B cell (primary cell): ENCODE results near the gene EIF5. TPM values are rescaled to one million over a fixed set of nuclear protein-coding genes. Genes with fewer than 3 reads are reported as not detected.

Experiments used
- ATAC-seq: fragments of 200-7000 bp; cut with Tn5 transposase; one replicate; pipeline ENCODE4 v1.10.0; 2021; ENCODE audit warnings: low read depth, mild to moderate bottlenecking, moderate number of reproducible peaks, moderate library complexity
- CTCF ChIA-PET: fragments of 350-600 bp; sonication (Branson Sonifier 250); formaldehyde crosslinking; loops from one replicate; lab custom pipeline; 2021; ENCODE audit warnings: antibody characterized with exemption, inconsistent platforms; lab: Charles Lee
- POLR2A ChIA-PET: fragments of 350-600 bp; sonication (Branson Sonifier 250); formaldehyde crosslinking; loops from one replicate; lab custom pipeline; 2021; ENCODE audit warnings: antibody characterized with exemption; lab: Charles Lee
- DNase-seq: peaks from one replicate; pipeline ENCODE4 v3.0.0; 2013
- H2AFZ ChIP-seq: 2 replicates; pipeline ENCODE4 v1.6.1; 2012; ENCODE audit warnings: mild to moderate bottlenecking, low read depth, low read length; ENCODE audit not compliant: insufficient read depth, poor library complexity, severe bottlenecking
- H3K27ac ChIP-seq, 2 donors: 1 replicate in 1 of 2; 2 replicates in 1 of 2; pipeline ENCODE4 v1.5.1; 2012 to 2013; ENCODE audit warnings: low read length in 2 of 2, mild to moderate bottlenecking in 2 of 2, moderate library complexity in 1 of 2
- H3K27me3 ChIP-seq, 4 experiments: fragments of 200-600 bp in 1 of 4; sonication (generic) in 1 of 4; replicated peaks in 1 of 4; 1 replicate in 2 of 4; 2 replicates in 2 of 4; pipeline versions ENCODE4 v1.6.1 to v1.7.0; 2013 to 2016; ENCODE audit warnings: low read length in 3 of 4, mild to moderate bottlenecking in 2 of 4, mixed read lengths in 1 of 4, moderate library complexity in 1 of 4; ENCODE audit not compliant: insufficient read depth in 4 of 4, control insufficient read depth in 3 of 4; ENCODE audit errors: control extremely low read depth in 1 of 4
- H3K36me3 ChIP-seq, 2 experiments: replicated peaks in 1 of 2; 1 replicate in 1 of 2; 2 replicates in 1 of 2; pipeline versions ENCODE4 v1.6.1 to v1.7.1; 2013; ENCODE audit warnings: low read length in 1 of 2; ENCODE audit not compliant: insufficient read depth in 2 of 2, control insufficient read depth in 1 of 2; ENCODE audit errors: control extremely low read depth in 1 of 2, extremely low read depth in 1 of 2
- H3K4me1 ChIP-seq, 2 donors: fragments of 200-600 bp in 1 of 2; sonication (generic) in 1 of 2; 1 replicate in 1 of 2; 2 replicates in 1 of 2; pipeline versions ENCODE4 v1.5.1 to v1.6.1; 2013 to 2017; ENCODE audit warnings: low read length in 2 of 2; ENCODE audit not compliant: control insufficient read depth in 2 of 2, insufficient read depth in 2 of 2
- H3K4me2 ChIP-seq: replicated peaks from 2 replicates; pipeline ENCODE3; 2012; ENCODE audit warnings: mild to moderate bottlenecking, low read depth, low read length; ENCODE audit not compliant: poor library complexity, severe bottlenecking
- H3K4me3 ChIP-seq, 5 experiments: fragments of 200-600 bp in 1 of 5; sonication (generic) in 1 of 5; 1 replicate in 3 of 5; 2 replicates in 2 of 5; pipeline versions ENCODE4 v1.5.1 to v1.7.0; 2011 to 2016; ENCODE audit warnings: low read length in 4 of 5, mild to moderate bottlenecking in 4 of 5, low read depth in 2 of 5, control low read depth in 1 of 5, moderate library complexity in 1 of 5; ENCODE audit not compliant: insufficient read depth in 1 of 5; ENCODE audit errors: control extremely low read depth in 1 of 5, extremely low read depth in 1 of 5
- H3K79me2 ChIP-seq: fragments of 200-600 bp; sonication (generic); one replicate; pipeline ENCODE4 v1.6.0; 2016; ENCODE audit warnings: low read length; ENCODE audit not compliant: control insufficient read depth, insufficient read depth
- H3K9ac ChIP-seq: fragments of 200-600 bp; sonication (generic); 2 replicates; pipeline ENCODE4 v1.6.1; 2017; ENCODE audit warnings: mild to moderate bottlenecking, low read length, moderate library complexity
- H3K9me3 ChIP-seq, 3 donors: one replicate each; pipeline versions ENCODE4 v1.6.1 to v1.7.1; 2013; ENCODE audit warnings: low read length in 2 of 3; ENCODE audit not compliant: control insufficient read depth in 2 of 3, insufficient read depth in 1 of 3; ENCODE audit errors: control extremely low read depth in 1 of 3
- H4K20me1 ChIP-seq: 2 replicates; pipeline ENCODE4 v1.6.0; 2012; ENCODE audit warnings: mild to moderate bottlenecking, low read length; ENCODE audit not compliant: insufficient read depth, control insufficient read depth, poor library complexity, severe bottlenecking
- H3K27ac Mint-ChIP-seq: one replicate; pipeline ENCODE4 v1.8.0; 2021; ENCODE audit warnings: mixed read lengths
- H3K27me3 Mint-ChIP-seq: one replicate; pipeline ENCODE4 v1.8.0; 2021; ENCODE audit warnings: mixed read lengths
- H3K4me1 Mint-ChIP-seq: one replicate; pipeline ENCODE4 v1.8.0; 2021; ENCODE audit warnings: mixed read lengths
- H3K4me3 Mint-ChIP-seq: one replicate; pipeline ENCODE4 v1.8.0; 2021; ENCODE audit warnings: mixed read lengths
- H3K9me3 Mint-ChIP-seq: one replicate; pipeline ENCODE4 v1.8.0; 2022; ENCODE audit warnings: mixed read lengths; ENCODE audit not compliant: insufficient read depth
- EZH2 ChIP-seq: IDR thresholded peaks from 2 replicates; pipeline ENCODE4 v1.6.1; 2012; ENCODE audit warnings: borderline replicate concordance, low read depth, mild to moderate bottlenecking, moderate library complexity, low read length; ENCODE audit not compliant: insufficient read depth, poor library complexity, severe bottlenecking
- WGBS: methylation state at CpG from one replicate; pipeline ENCODE4 v1.1.5; 2013; ENCODE audit warnings: missing lambda C conversion rate; ENCODE audit not compliant: insufficient coverage; 5-methylcytosine and 5-hydroxymethylcytosine counted together
- intact Hi-C: fragments of 100-400 bp; cut with micrococcal nuclease; formaldehyde crosslinking; loops from one replicate; pipeline ENCODE4 v1.10.0; 2022
- polyA plus RNA-seq: library from polyadenylated mRNA; depleted of rRNA; stranded (reverse); fragments of >200 nt; gene quantifications from 2 replicates; pipeline ENCODE4 v1.2.3, GENCODE V29; 2012
- total RNA-seq, 2 donors: library from RNA; stranded (reverse); fragments of 120-200 nt in 1 of 2; gene quantifications; 1 replicate in 1 of 2; 2 replicates in 1 of 2; pipeline versions ENCODE4 v1.2.3 to v1.2.4, GENCODE V29; 2013 to 2022
- TF ChIP-seq, protein P1 (sequence below): fragments of 200-600 bp; IDR thresholded peaks from one replicate; pipeline ENCODE4 v1.8.0; 2022; ENCODE audit warnings: antibody characterized with exemption, mild to moderate bottlenecking

EIF5 gene
- total and polyA plus RNA-seq, 2 donors (not counting 1 experiment from before 2014, with no cell fraction given) = 206 to 314 TPM

DNA sequence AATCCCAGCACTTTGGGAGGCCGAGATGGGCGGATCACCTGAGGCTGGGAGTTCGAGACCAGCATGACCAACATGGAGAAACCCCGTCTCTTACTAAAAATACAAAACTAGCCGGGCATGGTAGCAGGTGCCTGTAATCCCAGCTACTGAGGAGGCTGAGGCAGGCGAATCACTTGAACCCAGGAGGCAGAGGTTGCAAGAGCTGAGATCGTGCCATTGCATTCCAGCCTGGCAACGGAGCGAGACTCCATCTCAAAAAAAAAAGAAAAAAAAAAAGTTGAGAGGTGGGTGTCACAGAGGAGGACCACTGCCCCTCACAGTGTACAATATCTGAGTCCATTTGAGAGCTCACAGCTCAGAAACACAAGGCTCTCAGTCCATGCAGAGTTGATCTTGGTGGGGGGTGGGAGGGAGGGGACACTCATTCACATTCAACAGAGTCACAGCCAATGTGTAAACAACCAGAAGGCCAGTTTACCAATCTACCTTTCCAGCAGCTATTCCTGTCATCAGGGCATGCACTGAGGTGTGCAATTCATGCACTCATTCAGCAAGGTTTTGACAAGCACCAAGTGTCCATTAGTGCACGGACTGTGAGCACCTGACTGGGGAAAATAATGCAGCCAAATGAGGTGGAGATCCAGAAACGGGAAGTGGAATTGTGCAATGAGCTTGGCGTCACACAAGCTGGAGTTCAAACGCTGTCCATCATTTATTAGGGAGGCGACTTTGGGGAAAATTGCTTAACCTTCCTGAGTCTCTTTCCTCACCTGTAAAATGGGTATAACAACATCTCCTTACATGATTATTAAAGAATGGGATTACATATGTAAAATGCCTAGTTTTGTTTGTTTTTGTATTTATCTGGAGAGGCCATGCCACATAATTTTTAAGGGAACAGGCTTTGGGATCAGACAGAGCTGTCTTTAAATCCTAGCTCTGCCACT lies 4.4 kb upstream of the EIF5 start:
- DNase-seq = no peak
- peaks cover under 1% of the 10 kb centered on the region for H3K79me2 ChIP-seq
- H3K36me3 ChIP-seq = no peaks in the 10 kb centered on the region
- no peak overlapping the region for H3K4me2 ChIP-seq
- no peaks in the 10 kb centered on the region for H3K9me3 ChIP-seq
- no peak overlapping the region for H3K9ac ChIP-seq
- WGBS = 63% methylated on average over 7 of the region's 14 CpGs
- no peak for ATAC-seq
- H3K4me3 Mint-ChIP-seq = no peak overlapping the region
- peaks cover 9% of the 10 kb centered on the region for H3K4me1 Mint-ChIP-seq
- no peaks in the 10 kb centered on the region for H3K9me3 Mint-ChIP-seq
- H3K27ac ChIP-seq = no peak overlapping the region
- intact Hi-C loops = loop anchor here (5.0 to 10.0 kb wide), 4 partner anchors 235 to 1012 kb away; partner anchors contain the start of genes BAG5, COA8, PPP1R13B and ZNF839
- no peaks in the 10 kb centered on the region for H3K27me3 Mint-ChIP-seq
- POLR2A ChIA-PET = interaction anchor here (0.6 kb wide), 1 partner anchor 65 kb away, joined by 3 read pairs; no protein-coding TSS in a partner anchor
- H2AFZ ChIP-seq = no peak overlapping the region
- H3K4me1 ChIP-seq = peaks cover 4 to 9% of the 10 kb centered on the region in 2 donors
- H3K27ac Mint-ChIP-seq = no peak overlapping the region
- H3K4me3 ChIP-seq = no peak overlapping the region
- peaks cover under 1% of the 10 kb centered on the region for H4K20me1 ChIP-seq
- H3K27me3 ChIP-seq = peaks cover 0 to 3% (median 0%) of the 10 kb centered on the region in 4 experiments
- TF ChIP-seq EZH2 = no peak
- TF ChIP-seq, protein P1, sequence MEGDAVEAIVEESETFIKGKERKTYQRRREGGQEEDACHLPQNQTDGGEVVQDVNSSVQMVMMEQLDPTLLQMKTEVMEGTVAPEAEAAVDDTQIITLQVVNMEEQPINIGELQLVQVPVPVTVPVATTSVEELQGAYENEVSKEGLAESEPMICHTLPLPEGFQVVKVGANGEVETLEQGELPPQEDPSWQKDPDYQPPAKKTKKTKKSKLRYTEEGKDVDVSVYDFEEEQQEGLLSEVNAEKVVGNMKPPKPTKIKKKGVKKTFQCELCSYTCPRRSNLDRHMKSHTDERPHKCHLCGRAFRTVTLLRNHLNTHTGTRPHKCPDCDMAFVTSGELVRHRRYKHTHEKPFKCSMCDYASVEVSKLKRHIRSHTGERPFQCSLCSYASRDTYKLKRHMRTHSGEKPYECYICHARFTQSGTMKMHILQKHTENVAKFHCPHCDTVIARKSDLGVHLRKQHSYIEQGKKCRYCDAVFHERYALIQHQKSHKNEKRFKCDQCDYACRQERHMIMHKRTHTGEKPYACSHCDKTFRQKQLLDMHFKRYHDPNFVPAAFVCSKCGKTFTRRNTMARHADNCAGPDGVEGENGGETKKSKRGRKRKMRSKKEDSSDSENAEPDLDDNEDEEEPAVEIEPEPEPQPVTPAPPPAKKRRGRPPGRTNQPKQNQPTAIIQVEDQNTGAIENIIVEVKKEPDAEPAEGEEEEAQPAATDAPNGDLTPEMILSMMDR = no peak
- CTCF ChIA-PET = interaction anchor here (1.3 kb wide), 1 partner anchor 62 kb away, joined by 5 read pairs; no protein-coding TSS in a partner anchor
